NB4 (cell line): Measurements from ENCODE around the gene THADA.

Experiments
- DNase-seq: peaks from one replicate; pipeline ENCODE4 v3.0.0; 2010; ENCODE audit warnings: low read depth
- H3K4me3 ChIP-seq: one replicate; pipeline ENCODE4 v1.5.1; 2011; ENCODE audit warnings: mild to moderate bottlenecking, low read depth, low read length, moderate library complexity
- MYC ChIP-seq: IDR thresholded peaks from 2 replicates; pipeline ENCODE4 v1.6.1; 2011; ENCODE audit warnings: low read depth, low read length
- POLR2A ChIP-seq: IDR thresholded peaks from 2 replicates; pipeline ENCODE4 v1.6.1; 2011; ENCODE audit warnings: mild to moderate bottlenecking; ENCODE audit not compliant: insufficient read length; ENCODE audit errors: extremely low read depth
- TF ChIP-seq, protein P1 (sequence below): IDR thresholded peaks from one replicate; pipeline ENCODE4 v1.5.1; 2012; ENCODE audit warnings: low read depth, low read length
- TF ChIP-seq, protein P2 (sequence below): IDR thresholded peaks from 2 replicates; pipeline ENCODE4 v1.6.1; 2011; ENCODE audit warnings: low read depth, low read length

Gene THADA

DNA sequence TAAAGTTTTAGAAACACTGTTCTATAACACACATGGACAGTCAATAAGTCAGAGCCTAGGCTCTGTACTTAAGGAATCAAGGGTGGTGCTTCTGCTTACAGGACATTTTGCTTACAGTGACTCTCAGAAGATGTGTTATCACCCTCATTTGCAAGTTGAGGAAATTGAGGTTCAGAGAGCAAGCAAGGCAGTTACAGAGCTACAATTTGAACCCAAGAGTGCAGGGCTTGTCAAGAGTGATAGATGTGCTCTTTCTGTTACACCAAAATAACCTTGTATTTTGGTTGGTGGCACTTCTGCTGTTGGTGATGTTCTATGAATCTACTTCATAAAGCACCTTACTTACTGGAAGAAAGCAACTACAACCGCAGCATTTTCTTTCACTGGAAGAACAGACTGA is 170.2 kb downstream of the THADA start:
- peak; percentile 25 for DNase-seq
- TF ChIP-seq, protein P1, sequence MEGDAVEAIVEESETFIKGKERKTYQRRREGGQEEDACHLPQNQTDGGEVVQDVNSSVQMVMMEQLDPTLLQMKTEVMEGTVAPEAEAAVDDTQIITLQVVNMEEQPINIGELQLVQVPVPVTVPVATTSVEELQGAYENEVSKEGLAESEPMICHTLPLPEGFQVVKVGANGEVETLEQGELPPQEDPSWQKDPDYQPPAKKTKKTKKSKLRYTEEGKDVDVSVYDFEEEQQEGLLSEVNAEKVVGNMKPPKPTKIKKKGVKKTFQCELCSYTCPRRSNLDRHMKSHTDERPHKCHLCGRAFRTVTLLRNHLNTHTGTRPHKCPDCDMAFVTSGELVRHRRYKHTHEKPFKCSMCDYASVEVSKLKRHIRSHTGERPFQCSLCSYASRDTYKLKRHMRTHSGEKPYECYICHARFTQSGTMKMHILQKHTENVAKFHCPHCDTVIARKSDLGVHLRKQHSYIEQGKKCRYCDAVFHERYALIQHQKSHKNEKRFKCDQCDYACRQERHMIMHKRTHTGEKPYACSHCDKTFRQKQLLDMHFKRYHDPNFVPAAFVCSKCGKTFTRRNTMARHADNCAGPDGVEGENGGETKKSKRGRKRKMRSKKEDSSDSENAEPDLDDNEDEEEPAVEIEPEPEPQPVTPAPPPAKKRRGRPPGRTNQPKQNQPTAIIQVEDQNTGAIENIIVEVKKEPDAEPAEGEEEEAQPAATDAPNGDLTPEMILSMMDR: no peak
- no peak for TF ChIP-seq POLR2A
- TF ChIP-seq, protein P2, sequence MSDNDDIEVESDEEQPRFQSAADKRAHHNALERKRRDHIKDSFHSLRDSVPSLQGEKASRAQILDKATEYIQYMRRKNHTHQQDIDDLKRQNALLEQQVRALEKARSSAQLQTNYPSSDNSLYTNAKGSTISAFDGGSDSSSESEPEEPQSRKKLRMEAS: no peak
- TF ChIP-seq MYC: no peak
- no peak overlapping the region for H3K4me3 ChIP-seq

DNA sequence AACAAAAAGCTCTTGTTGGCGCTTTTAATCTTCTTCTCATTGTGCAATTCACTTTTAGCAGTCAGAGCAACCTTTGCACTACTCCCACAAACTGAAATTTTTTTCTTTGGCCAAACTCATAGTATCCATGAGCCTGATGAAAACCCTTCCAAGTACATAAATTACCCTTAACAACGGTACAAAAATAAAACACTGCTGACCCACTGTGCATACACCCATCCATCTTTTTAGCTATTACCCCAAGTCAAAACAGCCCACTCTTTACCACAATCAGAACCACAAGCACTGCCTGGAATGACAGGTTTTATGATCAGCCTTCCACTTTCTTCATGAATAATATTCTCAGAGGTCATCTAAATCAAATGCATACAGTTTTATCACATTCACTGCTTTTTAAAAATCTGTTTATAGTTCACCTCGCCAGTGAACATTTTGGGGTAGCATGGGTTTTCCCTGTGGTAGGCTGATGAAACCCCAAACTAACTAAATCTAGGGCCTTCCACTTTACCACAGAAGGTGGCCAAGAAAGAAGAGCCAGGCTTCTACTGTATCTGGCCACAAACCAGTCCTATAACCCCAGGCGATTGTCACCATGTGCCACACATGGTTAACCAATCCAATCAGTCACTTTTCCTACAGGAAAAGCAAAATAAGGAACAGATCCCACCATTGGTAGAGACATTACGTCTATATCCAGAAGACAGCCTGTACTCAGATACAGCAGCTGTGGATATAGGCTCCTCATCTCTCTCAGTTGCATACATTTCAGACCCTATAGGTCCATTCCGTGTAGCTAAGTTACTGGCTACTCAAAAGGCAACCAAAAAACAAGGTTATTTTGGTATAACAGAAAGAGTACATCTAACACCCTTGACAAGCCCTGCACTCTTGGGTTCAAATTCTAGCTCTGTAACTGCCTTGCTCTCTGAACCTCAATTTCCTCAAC is 171.3 kb downstream of the THADA start:
- TF ChIP-seq, protein P2: no peak
- TF ChIP-seq, protein P1: no peak
- TF ChIP-seq POLR2A: no peak
- no peak for TF ChIP-seq MYC
- DNase-seq: peak; percentile 21
- H3K4me3 ChIP-seq: no peak overlapping the region

DNA sequence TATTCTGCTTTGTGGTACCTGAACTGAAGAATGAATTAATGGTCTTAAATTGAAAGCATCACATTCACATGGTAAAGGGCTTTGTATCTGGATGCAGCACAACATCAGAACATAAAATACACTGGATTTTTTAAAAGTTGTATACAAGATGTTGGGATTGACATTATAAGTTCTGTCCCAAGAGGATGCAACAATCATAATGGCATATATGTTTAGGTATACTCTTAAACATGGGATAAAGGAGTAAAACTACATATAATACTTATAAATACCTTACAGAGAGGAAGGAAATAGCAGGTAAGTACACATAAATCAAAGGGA is 171.9 kb downstream of the THADA start:
- H3K4me3 ChIP-seq: no peak overlapping the region
- no peak for TF ChIP-seq MYC
- TF ChIP-seq, protein P2: no peak
- TF ChIP-seq, protein P1: no peak
- no peak for DNase-seq

DNA sequence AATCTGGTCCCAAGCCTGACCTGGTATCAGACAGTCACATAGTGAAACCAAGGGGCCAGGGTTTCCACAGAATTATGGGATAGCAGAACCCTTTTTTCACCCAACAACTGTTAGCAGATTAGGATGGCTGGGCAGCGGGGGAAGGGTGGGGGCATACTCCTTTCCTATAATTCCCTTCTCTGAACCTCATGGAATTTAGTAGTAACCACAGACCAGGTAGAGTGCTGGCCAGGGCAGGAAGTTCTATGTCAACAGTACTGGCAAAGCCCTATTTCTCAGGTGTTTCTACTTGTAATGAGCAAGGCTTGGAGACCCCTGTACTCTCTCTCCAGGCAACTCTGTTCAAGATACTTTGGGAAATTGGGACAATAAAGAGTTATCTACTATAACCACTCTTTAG is 174.6 kb downstream of the THADA start:
- no peak for DNase-seq
- H3K4me3 ChIP-seq: no peak overlapping the region
- TF ChIP-seq, protein P1: no peak
- no peak for TF ChIP-seq POLR2A
- no peak for TF ChIP-seq MYC
- TF ChIP-seq, protein P2: no peak

DNA sequence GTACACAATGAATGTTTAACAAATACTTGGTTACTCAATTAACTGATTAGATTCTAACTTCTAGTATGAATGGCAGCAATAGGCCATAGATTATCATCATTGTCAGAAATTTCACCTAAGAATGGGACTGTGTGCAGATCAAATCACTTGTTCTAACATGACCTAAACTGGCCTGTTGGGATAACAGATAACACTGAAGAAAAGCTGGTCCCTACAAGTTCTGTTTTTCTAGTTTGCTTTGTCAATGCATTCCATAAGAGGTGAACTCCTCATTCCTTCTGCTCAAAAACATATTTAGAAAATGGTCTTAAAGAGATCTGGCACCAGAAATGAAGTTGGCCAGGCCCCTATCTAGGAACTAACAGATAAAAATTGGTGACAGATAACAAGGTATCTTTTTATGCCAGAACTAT is 175.4 kb downstream of the THADA start:
- no peak for TF ChIP-seq MYC
- no peak for TF ChIP-seq POLR2A
- TF ChIP-seq, protein P2: no peak
- TF ChIP-seq, protein P1: no peak
- DNase-seq: no peak
- H3K4me3 ChIP-seq: no peak overlapping the region
